Measurements from ENCODE around the gene FAM114A1.
A peak's percentile ranks its signal among the peaks of the same experiment; 100 is the strongest.
"Not testable (repeated sequence)": the region's sequence is repeated elsewhere in the genome, so short reads cannot be mapped to it uniquely, and the experiment has no call there.

FAM114A1 gene

GRCh38 chr4:38909015-38909414 is 41.4 kb downstream of the FAM114A1 start:
- no peak for TF ChIP-seq CTCF (conservative IDR thresholded peaks at IDR 0.05; ENCODE audit: low read length)
- no peak for DNase-seq (ENCODE audit: low read depth)
- no peak overlapping the region for H3K4me3 ChIP-seq (ENCODE audit: low read length)

- DNase-seq (ENCODE audit: low read depth): no peak
- H3K4me3 ChIP-seq (ENCODE audit: low read length): no peak overlapping the region
- TF ChIP-seq CTCF (conservative IDR thresholded peaks at IDR 0.05; ENCODE audit: low read length): no peak
These were observed 43.7 kb downstream of the FAM114A1 start for GRCh38 chr4:38911257-38911656.

- no peak for DNase-seq (ENCODE audit: low read depth)
- H3K4me3 ChIP-seq (ENCODE audit: low read length): no peak overlapping the region
- no peak for TF ChIP-seq CTCF (conservative IDR thresholded peaks at IDR 0.05; ENCODE audit: low read length)
These were observed 47.2 kb downstream of the FAM114A1 start for GRCh38 chr4:38914854-38915253.

- DNase-seq (ENCODE audit: low read depth): not testable (repeated sequence)
These were observed 48.7 kb downstream of the FAM114A1 start for GRCh38 chr4:38916267-38916666.

GRCh38 chr4:38917481-38918025 is 49.9 kb downstream of the FAM114A1 start:
- TF ChIP-seq CTCF (conservative IDR thresholded peaks at IDR 0.05; ENCODE audit: low read length): no peak

More at GRCh38 chr4:38916267-38916666, 48.7 kb downstream of the FAM114A1 start:
- H3K4me3 ChIP-seq (ENCODE audit: low read length): not testable (repeated sequence)

GRCh38 chr4:38919494-38919893 is 51.9 kb downstream of the FAM114A1 start:
- DNase-seq (ENCODE audit: low read depth): no peak
- no peak for TF ChIP-seq CTCF (conservative IDR thresholded peaks at IDR 0.05; ENCODE audit: low read length)
- no peak overlapping the region for H3K4me3 ChIP-seq (ENCODE audit: low read length)

More at GRCh38 chr4:38917481-38918025, 49.9 kb downstream of the FAM114A1 start:
- no peak for DNase-seq (ENCODE audit: low read depth)
- no peak overlapping the region for H3K4me3 ChIP-seq (ENCODE audit: low read length)

- H3K4me3 ChIP-seq (ENCODE audit: low read length): no peak overlapping the region
- peak; percentile 34 for DNase-seq (ENCODE audit: low read depth)
- TF ChIP-seq CTCF (conservative IDR thresholded peaks at IDR 0.05; ENCODE audit: low read length): no peak
These were observed 52.6 kb downstream of the FAM114A1 start for GRCh38 chr4:38920186-38920585.

GRCh38 chr4:38920677-38921076 is 53.1 kb downstream of the FAM114A1 start:
- no peak for TF ChIP-seq CTCF (conservative IDR thresholded peaks at IDR 0.05; ENCODE audit: low read length)
- DNase-seq (ENCODE audit: low read depth): no peak

More at GRCh38 chr4:38920677-38921076, 53.1 kb downstream of the FAM114A1 start:
- no peak overlapping the region for H3K4me3 ChIP-seq (ENCODE audit: low read length)

Data from AG10803 (cell line).